Colon (tissue), 2 donors: ENCODE data around the gene KAT2B.

Source experiments
- FAIRE-seq: peaks from 2 replicates; lab custom pipeline; 2012; peaks lifted over from hg19 to GRCh38; lab: Jason Lieb, UNC
- donor health status: control.
- donor health status: control.

Gene KAT2B

DNA sequence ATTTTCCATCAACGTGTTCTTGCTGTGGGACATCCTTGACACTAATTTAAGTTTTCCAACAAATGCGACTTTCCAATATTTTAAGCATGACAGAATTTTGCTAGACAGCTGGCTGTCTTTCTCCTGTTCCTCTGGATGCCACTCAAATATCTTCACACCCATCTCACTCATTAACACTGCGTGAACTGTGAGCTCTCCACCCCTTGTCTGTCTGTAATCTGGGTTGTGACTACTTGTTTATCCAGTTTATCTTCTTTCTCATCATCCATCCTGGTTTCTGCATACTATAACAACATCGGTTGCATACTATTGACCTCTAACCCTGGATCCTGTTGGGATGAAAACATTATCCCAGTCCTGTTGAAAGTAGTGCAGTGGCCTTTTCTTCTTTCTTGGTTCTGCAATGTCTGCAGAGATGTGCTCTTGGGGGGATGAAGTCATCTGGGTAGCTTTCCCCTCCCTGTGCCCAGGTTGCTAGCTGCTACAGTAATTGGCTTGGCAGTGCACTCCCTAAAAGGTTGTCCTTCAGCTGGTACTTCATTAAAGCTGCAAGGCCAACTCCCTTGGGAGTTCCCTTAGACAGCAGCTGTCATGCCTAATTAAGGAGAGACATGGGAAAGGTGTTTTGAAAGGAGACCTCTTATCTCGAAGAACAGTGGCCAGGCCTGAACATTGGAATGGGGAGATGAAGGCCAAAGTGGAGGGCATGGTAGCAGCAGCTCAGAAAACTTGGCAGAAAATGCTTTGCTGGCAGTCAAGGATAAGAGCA, 24.7 kb downstream of the KAT2B start:
- no peak for FAIRE-seq

DNA sequence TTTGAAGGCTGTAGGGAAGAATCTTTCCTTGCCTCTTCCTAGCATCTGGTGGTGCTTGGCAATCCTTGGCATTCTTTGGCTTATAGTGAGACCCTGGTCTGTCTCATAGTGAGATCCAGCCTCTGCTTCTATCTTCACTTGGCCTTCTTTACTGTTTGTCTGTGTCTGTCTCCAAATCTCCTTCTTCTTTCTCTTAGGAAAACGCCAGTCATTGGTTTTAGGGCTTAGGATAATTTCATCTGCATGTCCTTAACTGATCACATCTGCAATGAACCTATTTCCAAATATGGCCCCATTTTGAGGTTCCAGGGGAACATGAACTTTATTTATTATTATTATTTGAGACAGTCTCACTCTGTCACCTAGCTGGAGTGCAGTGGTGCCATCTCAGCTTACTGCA, 25.8 kb downstream of the KAT2B start:
- FAIRE-seq = no peak

DNA sequence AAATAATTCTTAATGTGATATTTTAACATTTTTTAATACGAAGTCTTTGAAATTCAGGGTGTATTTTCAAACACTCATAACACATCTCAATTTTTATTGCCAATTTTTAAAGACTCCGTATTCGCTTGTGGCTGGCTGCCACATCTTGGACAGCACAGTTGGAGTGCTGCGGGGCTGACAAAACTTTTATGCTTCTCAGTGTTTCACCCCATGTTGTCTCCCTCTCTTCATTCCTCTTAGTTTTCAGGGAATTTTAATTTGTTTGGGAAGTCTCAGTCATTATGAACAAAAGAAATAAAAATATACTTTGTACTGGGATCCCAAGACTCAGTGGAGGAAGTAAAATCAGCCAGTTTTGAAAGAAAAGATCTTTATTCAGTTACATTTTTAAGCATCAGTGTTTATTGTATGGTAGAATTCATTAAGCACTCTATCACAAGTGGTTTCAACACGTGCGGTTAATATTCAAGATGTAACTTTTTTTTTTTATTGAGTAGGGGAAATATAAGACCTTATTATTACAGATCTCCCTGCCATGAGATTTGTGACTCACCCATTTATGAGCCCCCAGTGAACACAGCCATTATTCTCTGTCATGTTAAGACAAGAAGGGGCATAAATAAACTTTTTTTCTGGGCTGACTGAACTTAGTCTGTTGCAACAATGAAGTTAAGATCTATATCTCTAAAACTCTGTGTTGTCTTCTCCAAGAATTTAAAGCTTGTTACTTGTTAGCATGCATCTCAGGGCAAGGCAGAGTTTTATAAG, 26.8 kb downstream of the KAT2B start:
- FAIRE-seq = no peak

DNA sequence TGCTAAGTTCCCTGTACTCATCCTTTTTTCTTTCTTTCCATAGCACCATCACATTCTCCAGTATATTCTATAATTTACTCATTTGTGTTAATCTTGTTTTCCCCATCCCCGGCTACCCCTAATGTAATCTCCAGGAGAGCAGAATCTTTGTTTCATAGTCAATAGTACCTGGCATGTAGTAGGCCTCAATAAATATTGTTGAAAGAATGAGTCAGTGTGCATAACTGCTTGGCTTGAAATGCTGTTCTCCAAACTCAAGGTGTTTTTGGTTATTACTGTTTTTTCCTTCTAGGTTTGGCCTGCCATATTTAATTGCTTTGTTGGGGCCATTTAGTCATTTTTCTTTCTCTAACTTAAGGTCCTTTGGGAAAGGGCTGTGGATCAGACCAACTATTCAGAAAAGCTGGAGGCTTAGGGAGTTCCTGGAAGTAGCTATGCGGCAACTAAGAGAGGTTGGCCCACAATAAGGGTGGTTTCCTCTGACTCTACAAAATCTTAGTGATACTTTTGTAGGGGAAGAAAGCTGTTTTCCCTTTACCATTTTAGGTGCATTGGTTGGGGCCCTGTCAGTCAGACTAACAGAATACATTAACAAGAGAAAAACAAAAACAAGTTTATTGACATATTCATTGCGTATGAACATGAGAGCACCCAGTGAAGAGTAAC, 28.4 kb downstream of the KAT2B start:
- FAIRE-seq = no peak

DNA sequence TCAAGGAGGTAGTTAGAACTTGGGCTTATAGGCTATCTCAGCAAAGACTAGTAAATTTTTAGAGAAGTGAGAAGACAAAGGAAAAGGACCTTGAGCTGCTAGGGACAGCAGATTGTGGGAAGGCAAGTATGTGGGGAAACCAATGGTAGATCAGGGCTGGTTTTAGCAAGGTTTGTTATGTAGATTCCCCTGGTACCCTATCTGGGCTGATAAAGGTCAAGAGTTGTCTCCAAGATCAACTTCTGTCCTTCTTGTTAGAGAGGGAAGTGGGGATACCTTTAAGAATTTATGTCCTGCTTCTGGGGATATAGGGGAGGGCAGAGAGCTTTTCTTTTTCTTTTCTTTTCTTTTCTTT, 28.9 kb downstream of the KAT2B start:
- FAIRE-seq = no peak

DNA sequence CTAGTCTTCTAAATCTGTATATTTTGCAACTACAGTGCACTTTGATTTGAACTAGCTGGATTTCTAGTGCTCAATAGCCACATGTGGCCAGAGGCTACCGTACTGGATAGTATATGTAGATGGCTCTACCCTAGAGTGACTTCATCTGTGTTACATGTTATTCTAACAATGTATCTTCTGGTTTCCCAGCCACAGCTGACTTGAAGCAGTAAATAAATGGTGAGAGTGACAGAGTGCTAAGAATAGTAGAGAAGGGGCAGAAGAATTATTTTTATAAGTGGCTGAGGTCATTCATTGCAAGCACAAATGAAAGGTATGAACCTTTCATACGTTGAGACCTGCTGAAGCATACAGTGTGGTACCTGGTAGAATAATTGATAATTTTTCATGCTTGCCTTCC, 30.9 kb downstream of the KAT2B start:
- FAIRE-seq = no peak

DNA sequence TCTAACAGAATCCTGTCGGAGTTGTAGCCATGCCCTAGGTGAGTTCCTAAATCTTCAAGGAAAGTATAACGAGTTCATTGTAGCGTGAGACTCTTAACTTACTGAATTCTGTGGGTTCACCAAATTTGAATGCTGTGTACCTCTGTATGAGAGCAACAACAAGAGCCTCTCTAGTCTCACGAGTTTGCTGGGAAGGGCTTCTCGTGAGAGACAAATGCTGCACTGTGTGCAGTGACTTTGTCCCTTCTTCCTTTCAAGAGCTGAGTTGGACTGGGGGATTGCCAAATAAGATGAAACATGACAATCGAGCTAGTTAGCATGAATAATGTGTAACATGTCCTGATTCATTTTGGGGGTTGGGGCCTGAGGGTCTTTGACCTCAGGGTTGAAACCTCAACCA, 32.2 kb downstream of the KAT2B start:
- no peak for FAIRE-seq

DNA sequence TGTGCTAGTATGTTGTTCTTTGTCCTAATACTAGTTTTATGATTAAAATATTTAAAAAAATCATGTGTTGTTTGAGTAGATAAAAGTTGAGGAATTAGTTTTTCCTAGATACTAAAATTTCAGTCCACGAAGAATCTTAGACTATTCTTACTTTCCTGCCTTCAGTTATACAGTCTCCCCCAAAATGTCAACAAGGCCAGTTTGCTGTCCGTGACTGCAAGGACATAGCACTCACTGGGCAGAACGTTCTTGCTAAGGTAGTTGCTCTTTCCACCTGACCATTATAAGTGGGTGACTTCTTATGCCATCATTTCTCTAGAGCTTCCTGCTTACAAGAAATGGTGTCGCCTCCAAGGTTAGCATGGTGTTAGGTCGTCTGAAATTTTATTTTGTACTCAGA, 32.8 kb downstream of the KAT2B start:
- FAIRE-seq = no peak

DNA sequence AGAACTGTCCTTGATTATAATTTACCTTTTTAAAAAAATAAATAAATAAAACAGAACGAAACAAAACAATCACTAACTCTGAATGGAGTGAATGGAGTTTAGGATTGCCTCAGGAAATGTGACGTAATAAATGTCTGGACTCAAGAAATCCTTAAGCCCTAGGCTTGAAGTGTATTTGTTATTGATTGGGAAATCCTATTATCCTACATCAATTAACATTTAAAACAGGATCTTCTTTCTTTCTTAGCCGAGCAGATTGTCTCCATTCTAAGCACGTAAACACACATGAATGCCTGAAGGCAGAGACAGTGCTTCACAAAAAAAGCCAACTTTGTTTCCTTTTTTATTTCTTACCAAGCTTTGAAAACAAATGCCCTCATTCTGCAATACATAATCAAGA, 33.4 kb downstream of the KAT2B start:
- FAIRE-seq = no peak

DNA sequence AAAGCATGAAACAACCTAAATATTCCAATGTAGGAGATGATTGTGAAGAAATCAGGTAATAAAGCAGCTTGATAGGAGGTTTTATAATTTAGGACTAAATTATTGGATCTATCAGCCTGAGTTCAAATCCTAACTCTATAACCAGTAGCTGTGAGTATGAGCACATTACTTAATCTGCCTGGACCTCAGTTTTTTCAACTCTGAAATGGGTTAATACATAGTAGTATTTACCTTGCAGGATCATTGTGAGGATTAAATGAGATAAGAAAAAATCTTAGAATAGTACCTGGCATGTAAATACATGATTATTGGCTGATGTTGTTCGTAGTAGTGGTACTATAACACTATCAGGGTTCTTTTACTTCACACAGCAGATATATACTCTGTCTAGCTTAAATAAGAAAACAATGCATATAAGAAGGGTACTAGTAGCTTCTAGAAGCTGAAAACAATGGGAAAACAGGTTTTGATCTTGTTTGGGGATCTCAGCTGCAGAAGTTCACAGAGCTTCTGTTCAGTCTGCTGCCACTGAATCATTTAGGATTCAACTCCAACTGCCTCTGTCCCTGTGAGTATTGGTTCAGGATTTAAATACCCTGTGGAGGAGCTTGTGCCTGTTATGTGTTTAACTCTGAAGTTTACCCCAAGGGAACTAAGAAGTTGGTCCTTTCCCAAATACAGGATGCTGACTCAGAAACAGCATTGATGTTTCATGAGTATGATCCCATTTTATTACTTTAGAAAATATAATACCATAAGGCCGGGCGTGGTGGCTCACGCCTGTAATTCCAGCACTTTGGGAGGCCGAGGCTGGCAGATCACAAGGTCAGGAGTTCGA, 34.2 kb downstream of the KAT2B start:
- no peak for FAIRE-seq

DNA sequence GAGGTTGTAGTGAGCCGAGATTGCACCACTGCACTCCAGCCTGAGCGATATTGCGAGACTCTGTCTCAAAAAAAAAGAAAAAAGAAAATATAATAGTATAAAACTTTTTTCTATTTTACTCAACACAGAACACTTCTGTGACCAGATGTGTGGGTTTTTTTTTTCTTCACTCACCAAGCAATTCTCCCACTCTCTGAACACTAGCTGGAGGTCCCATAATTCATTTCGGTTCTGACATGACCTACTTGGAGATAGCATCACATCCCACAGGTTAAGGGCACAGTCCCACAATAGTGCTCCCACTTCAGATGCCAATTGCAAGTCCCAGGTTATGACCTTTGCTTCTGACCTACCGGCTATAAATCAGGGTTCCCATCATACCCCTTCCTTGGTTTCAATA, 35.0 kb downstream of the KAT2B start:
- no peak for FAIRE-seq

DNA sequence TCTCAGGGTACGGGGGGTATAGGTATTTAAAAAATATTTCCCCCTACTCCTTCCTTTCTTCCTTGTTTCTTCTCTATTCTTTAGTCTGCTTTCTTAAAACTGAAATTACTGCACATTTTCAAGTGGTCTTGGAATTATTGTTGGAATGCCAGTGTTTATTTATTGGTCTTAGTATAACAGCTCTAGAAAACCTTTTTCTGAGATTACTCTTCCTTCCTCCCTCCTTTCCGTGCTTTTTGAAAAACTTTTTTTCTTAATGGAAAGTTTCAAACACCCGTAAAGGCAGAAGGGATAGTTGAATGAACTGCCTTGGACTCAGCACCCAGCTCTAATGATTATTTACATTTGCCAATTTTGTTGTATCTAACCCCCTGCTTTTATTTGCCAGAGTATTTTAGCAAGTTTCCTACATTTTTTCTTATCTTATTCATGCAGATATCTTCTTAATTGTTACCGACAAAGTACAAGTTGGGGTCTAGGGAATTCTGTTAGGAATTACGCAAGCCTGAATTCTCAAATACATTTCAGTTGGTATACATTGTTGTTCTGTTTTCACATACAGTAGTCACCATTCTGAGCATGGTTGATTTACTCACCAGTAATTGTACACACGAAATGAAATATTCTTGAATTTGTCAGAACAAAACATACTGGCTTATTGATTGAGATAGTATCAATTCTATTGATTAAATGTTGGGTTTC, 36.2 kb downstream of the KAT2B start:
- no peak for FAIRE-seq

DNA sequence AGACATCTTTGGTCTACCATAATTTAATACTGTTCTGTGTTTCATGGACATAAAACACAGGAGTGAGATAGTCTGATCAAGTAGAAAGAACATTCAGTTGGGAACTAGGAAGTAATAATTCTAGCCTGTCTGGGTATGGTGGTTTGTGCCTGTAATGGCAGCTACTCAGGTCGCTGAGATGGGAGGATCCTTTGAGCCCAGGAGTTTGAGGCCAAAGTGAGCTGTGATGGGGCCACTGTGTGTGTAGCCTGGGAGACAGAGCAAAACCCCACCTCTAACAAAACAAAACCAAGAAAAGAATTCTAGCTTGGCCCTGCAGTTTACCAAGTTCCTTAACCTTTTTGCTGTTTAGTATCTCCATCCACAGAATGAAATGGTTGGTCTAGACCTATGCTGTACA, 36.8 kb downstream of the KAT2B start:
- FAIRE-seq = no peak

DNA sequence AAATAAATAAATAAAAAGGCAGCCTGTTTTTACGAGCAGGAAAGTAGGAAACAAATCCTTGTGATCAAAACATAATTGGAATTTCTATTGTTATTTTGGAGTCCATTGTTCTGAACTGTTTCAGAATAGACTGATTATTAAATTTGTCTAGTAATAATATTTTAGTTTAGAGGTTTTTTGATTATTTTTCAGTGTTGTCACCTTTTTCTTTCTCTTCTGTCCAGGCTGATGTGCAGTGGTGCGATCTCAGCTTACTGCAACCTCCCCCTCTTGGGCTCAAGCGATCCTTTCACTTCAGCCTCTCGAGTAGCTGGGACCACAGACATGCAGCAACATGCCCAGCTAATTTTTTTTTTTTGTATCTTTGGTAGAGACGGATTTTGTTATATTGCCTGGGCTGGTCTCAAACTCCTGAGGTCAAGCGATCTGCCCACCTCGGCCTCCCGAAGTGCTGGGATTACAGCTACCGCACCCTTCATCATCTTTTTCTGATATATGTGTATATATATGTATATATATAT, 38.0 kb downstream of the KAT2B start:
- no peak for FAIRE-seq

DNA sequence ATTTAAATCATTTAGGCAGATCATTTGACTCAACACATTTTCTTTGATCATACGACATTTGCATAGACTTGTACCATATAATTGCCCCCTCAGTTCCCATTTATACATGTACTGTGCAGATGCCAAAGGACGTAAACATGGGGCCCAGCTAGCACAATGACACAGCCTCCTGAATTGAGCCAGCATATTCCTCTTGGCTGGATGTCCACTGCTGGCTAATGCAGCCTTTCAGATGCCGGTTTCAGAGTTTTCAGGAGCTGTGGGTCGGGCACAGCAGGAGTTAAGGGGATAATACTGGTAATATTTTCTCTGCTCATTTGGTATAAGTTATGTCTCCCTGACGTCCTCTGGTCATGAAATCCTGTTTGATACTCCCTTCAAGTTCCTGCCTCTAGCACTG, 39.4 kb downstream of the KAT2B start:
- FAIRE-seq = no peak

DNA sequence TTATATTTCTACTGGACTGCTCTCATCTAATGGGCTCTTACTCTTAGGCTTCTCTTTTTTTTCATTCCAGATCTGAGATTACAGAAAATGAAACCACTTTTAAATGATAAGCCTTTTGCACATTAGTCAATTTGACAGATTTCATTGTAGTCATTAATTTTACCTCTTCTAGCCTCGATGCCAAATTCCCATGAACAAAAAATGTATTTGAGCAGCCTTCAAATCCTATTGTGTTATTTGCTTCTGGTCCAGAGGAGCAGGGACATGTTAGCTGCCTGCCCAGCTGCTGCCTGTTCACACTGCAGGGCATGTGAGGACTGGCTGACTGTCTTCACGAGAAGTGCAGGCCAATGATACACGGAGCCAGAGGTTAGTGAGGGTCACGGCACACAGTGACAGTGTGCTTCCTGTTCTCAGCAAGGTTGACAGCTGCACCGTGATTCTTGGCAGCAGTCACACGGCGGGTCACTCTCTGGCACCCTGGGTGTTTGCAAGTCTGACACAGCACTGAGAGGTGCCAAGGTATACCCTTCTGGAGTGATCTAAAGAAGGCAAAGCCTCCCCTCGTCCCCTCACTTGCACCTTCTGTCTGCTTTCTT, 40.8 kb downstream of the KAT2B start:
- FAIRE-seq = no peak

DNA sequence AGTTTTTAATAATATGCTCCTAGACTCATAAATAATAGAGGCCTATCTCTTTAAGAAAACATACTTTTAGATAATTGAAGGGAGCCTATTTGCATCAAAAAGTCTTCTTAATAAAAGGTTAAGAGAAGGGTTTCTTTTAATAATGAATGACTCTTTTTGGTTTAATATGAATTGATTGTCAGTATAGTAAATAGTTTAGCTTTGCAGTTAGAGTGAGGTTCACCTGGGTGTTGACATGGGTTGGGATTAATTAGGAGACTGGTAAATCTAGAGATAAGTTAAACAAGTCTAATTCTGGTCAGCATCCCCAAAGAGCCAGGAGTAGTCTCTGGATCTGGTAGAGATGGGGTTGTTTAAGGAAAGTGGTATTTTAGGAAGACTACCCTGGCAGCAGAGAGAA, 43.0 kb downstream of the KAT2B start:
- no peak for FAIRE-seq

DNA sequence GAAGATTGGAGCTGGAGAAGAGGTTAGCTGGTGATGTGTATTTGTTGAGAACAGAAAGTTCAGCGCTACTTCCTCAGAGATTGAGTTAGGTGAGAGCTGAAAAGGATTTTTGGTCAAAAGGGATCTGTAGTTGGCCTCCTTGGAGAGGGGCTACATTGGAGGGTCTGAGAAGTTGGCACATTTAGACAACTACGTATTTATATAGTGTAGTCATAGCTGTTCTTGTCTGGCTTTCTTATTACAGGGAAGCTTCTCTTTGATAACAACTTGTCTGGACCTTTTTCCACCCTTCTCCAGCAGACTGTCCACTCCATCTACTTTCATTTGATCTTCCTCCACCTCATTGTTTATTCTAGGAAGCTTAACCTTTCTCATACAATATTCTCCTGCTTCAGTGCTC, 43.7 kb downstream of the KAT2B start:
- no peak for FAIRE-seq

DNA sequence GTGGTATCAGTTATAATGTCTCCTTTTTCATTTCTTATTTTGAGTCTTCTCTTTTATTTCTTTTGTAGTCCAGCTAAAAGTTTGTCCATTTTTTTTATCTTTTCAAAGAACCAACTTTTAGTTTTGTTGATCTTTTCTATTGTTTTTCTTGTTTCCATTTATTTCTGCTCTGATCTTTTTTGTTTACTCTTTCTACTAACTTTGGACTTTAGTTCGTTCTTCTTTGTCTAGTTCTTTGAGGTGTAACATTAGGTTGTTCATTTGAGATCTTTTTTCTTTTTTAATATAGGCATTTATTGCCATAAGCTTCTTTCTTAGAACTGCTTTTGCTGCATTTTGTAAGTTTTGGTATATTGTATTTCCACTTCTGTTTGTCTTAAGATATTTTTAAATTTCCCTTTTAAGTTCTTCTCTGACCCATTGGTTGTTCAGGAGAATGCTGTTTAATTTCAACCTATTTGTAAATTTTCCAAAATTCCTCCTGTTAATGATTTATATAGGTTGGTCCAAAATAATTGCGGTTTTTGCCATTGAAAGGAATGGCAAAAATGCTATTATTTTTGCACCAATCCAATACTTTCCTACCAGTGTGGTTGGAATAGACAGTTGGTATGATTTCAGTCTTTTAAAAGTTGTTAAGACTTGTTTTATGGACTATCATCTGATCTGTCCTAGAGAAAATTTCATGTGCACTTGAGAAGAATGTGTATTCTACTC, 51.2 kb downstream of the KAT2B start:
- FAIRE-seq = no peak

DNA sequence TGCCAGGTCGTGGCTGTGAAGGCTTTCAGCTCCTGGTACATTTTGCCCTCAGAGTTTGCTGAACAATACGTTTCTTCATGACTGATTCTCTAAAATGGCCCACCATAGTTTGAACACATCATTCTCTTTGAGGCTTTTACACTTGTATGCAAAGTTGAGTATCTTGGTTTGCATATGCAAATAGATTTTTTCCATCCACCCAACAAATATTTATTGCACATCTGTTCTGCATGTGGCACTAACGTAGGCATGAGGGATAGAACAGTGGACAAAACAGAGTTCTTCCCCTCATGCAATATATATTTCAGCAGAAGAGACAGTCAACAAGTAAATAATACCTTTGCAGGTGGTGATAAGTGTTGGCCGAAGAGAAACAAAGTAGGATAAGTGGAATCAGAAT, 55.2 kb downstream of the KAT2B start:
- no peak for FAIRE-seq
